AG04449 (cell line): Measurements from ENCODE around the gene ALDH1A3.

Experiments used
- CTCF ChIA-PET: fragments of 350-600 bp; formaldehyde crosslinking; extraction: SDS; loops from one replicate; lab custom pipeline; 2021; ENCODE audit warnings: antibody characterized with exemption; lab: Yijun Ruan, JAX
- POLR2A ChIA-PET: fragments of 400-600, 350-600 bp; formaldehyde crosslinking; extraction: SDS; loops from one replicate; lab custom pipeline; 2020; ENCODE audit warnings: antibody characterized with exemption, inconsistent platforms; lab: Yijun Ruan, JAX
- DNase-seq: peaks from one replicate; pipeline ENCODE4 v3.0.0-alpha.2; 2010; ENCODE audit warnings: low read depth, low spot score
- H3K4me3 ChIP-seq: 2 replicates; pipeline ENCODE4 v1.5.1; 2011; ENCODE audit warnings: low read depth, mild to moderate bottlenecking, control low read depth, low read length
- CTCF ChIP-seq: IDR thresholded peaks from one replicate; pipeline ENCODE4 v1.5.1; 2011; ENCODE audit warnings: mild to moderate bottlenecking, moderate library complexity, low read length, control low read depth, inconsistent platforms; ENCODE audit not compliant: insufficient read depth; ENCODE audit errors: missing control alignments

The ALDH1A3 gene

GRCh38 chr15:100890850-100891249 lies 11.2 kb downstream of the ALDH1A3 start:
- DNase-seq, result no peak
- ChIA-PET CTCF (interaction anchor here (0.9 to 1.1 kb wide), 3 partner anchors 14 to 220 kb away, joined by 3 read pairs; no protein-coding TSS in a partner anchor), POLR2A (no interaction called here)
- no peak for TF ChIP-seq CTCF
- H3K4me3 ChIP-seq, result no peak overlapping the region

GRCh38 chr15:100891307-100892012 lies 11.8 kb downstream of the ALDH1A3 start:
- no peak overlapping the region for H3K4me3 ChIP-seq
- no peak for TF ChIP-seq CTCF
- ChIA-PET CTCF (interaction anchor here (0.9 to 1.5 kb wide), 5 partner anchors 14 to 220 kb away, joined by 3 to 4 read pairs (median 3); no protein-coding TSS in a partner anchor), POLR2A (no interaction called here)
- DNase-seq, result no peak

GRCh38 chr15:100892013-100892355 lies 12.4 kb downstream of the ALDH1A3 start:
- ChIA-PET POLR2A (no interaction called here), CTCF (interaction anchor here (0.9 to 1.9 kb wide), 5 partner anchors 15 to 221 kb away, joined by 3 to 8 read pairs (median 4); partner anchors contain the start of gene LRRK1)
- DNase-seq, result no peak
- no peak for TF ChIP-seq CTCF
- no peak overlapping the region for H3K4me3 ChIP-seq

- TF ChIP-seq CTCF, result no peak
- DNase-seq, result no peak
- POLR2A ChIA-PET, result no interaction called here
- no peak overlapping the region for H3K4me3 ChIP-seq
- CTCF ChIA-PET, result interaction anchor here (1.3 to 1.9 kb wide), 2 partner anchors 15 to 25 kb away, joined by 3 to 8 read pairs; partner anchors contain the start of gene LRRK1
These were observed 13.8 kb downstream of the ALDH1A3 start for GRCh38 chr15:100893261-100893963.

- DNase-seq, result no peak
- TF ChIP-seq CTCF, result no peak
- no peak overlapping the region for H3K4me3 ChIP-seq
- ChIA-PET POLR2A (no interaction called here), CTCF (interaction anchor here (1.3 to 1.9 kb wide), 2 partner anchors 14 to 24 kb away, joined by 3 to 8 read pairs; partner anchors contain the start of gene LRRK1)
These were observed 14.3 kb downstream of the ALDH1A3 start for GRCh38 chr15:100893964-100894295.

GRCh38 chr15:100895721-100896120 lies 16.1 kb downstream of the ALDH1A3 start:
- ChIA-PET POLR2A (no interaction called here), CTCF (interaction anchor here (0.8 to 5.6 kb wide), 3 partner anchors 22 to 112 kb away, joined by 4 to 34 read pairs (median 33); no protein-coding TSS in a partner anchor)
- TF ChIP-seq CTCF, result no peak
- DNase-seq, result no peak
- H3K4me3 ChIP-seq, result no peak overlapping the region
